OCI-LY7 (cell line): Measurements from ENCODE around the gene TAF10.

Experiments used
- CTCF ChIP-seq: fragments of 200-600 bp; sonication (generic); conservative IDR thresholded peaks from 2 replicates; pipeline ENCODE4 v1.5.1; 2014; ENCODE audit warnings: mild to moderate bottlenecking, antibody characterized with exemption, low read length, moderate library complexity, mixed read lengths
- EZH2phosphoT487 ChIP-seq: fragments of 200-600 bp; sonication (generic); IDR thresholded peaks from 2 replicates; pipeline ENCODE4 v1.6.1; 2018; ENCODE audit warnings: low read depth, borderline replicate concordance, mild to moderate bottlenecking, mixed run types, antibody characterized with exemption, low read length, moderate library complexity, mixed read lengths

DNA sequence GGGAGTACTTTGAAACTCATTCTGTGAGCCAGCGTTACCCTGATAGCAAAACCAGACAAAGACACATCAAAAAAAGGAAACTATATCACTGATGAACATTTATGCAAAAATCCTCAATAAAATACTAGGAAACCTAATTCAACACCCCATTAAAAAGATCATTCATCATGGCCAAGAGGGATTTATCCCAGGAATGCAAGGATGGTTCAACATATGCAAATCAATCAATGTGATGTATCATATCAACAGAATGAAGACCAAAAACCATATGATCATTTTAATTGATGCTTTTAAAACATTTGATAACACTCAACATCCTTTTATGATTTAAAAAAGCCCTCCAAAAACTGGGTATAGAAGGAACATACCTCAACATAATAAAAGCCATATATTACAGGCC lies 28.4 kb downstream of the TAF10 start:
- TF ChIP-seq CTCF (no peak), EZH2phosphoT487 (no peak)
